GM19438 (cell line): ENCODE results near the gene NAIF1.
"Not testable (repeated sequence)": the region's sequence is repeated elsewhere in the genome, so short reads cannot be mapped to it uniquely, and the experiment has no call there.

Experiments used
- ATAC-seq: cut with Tn5 transposase; IDR thresholded peaks from one replicate; pipeline ENCODE4 v1.9.1; 2021; ENCODE audit warnings: low read depth; ENCODE audit not compliant: unreplicated experiment

The NAIF1 gene

DNA sequence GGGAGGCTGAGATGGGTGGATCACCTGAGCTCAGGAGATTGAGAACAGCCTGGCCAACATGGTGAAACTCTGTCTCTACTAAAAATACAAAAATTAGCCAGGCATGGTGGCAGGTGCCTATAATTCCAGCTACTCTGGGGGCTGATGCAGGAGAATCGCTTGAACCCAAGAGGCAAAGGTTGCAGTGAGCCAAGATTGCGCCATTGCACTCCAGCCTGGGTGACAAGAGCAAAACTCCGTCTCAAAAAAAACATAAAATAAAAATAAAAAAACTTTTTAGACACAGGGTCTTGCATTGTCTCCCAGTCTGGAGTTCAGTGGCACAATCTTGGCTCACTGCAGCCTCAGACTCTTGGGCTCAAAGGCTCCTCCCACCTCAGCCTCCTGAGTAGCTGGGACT, 30.6 kb downstream of the NAIF1 start:
- ATAC-seq: not testable (repeated sequence)

DNA sequence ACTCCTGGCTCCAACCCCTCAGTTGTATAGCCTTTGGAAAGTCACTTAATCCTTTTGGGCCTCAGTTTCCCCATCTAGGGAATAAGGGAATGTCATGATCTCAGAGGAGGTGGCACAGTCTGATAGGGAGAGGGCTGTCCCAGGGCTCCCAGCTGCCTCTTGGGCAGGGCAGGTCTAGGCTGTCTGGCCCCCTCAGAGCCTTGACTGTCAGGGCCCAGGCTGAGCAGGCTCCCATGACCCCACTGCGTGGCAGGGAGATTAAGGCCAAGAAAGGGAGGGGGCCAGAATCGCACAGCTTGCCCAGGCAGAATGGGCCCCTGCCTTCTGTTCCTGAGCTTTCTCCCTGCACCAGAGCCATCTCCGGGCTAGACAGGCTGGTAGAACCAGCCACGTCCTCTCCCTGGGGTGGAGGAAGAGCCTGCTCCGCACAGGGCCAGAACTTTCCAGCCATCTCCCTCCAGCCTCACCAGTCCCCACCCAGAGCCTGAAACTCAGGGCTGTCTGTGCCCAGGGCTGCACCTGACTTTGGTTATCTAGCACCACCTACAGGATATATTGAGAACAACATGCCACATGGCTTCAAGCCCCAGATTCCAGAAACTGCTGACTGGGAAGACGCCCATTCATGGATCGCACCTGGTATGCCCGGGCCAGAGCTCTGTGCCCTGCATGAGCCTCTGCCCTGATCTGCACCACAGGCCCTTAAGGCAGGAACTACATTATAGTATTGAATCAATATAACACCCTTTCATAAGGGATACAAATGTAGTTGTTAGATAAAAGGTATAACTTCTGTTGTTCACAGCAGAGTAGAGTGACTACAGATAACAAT, 32.1 kb downstream of the NAIF1 start:
- no peak for ATAC-seq

DNA sequence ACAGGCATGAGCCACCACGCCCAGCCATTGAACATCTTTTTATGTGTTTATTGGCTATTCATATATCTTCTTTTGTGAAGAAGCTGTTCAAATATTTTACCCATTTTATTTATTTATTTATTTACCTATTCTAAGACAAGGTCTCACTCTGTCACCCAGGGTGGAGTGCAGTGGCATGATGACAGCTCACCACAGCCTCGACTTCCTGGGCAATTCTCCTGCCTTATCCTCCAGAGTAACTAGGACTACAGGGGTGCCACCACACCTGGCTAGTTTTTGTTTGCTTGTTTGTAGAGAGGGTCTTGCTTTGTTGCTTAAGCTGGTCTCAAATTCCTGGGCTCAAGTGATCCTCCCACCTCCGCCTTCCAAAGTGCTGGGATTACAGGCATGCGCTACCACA, 33.5 kb downstream of the NAIF1 start:
- ATAC-seq: no peak

- ATAC-seq: no peak
These were observed 39.4 kb downstream of the NAIF1 start for GRCh38 chr9:128027705-128028104.

- ATAC-seq: no peak
These were observed 40.2 kb downstream of the NAIF1 start for GRCh38 chr9:128026773-128027541.

DNA sequence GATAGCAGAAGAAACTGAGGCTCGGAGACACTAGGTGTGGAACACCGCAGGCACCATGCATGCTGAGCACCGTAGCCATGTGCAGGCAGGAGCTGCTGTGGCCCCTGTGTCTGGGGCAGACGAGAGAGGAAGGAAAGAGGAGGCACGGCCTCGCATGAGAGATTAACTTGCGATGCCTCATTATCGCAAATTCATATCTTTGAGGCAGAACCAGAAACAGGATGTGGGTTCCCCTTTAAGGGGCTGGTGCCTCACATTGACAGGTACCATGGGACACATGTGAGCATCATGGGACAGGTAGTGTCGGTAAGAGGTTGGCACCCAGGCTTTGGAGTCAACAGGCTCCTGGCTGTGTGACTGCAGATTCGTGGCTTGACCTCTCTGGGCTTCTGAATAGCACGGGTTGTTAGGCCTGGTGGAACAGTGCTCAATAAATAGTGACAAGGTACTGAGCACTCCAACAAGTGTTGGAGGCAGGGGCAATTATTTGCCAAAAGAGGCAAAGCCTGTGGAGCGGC, 40.8 kb downstream of the NAIF1 start:
- ATAC-seq: no peak

DNA sequence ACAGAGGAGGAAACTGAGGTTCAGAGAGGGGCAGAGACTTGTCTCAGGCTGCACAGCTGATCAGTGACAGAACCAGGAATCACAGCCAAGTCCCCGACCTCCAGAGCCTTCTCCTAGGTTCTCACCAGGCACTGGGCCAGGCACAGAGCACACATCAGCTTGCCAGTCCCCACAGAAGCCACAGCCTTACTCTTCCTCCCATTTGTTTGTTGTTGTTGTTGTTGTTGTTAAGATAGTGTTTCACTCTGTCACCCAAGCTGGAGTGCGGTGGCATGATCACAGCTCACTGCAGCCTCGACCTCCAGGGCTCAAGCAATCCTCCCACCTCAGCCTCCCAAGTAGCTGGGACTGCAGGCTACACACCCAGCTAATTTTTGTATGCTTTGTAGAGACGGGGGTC, 41.4 kb downstream of the NAIF1 start:
- no peak for ATAC-seq

GRCh38 chr9:128024761-128025308, 42.3 kb downstream of the NAIF1 start:
- no peak for ATAC-seq

- not testable (repeated sequence) for ATAC-seq
These were observed 43.4 kb downstream of the NAIF1 start for GRCh38 chr9:128023671-128024070.

GRCh38 chr9:128022886-128023285, 44.2 kb downstream of the NAIF1 start:
- no peak for ATAC-seq

GRCh38 chr9:128021098-128021497, 46.0 kb downstream of the NAIF1 start:
- ATAC-seq: no peak

- no peak for ATAC-seq
These were observed 46.4 kb downstream of the NAIF1 start for GRCh38 chr9:128020692-128021091.

DNA sequence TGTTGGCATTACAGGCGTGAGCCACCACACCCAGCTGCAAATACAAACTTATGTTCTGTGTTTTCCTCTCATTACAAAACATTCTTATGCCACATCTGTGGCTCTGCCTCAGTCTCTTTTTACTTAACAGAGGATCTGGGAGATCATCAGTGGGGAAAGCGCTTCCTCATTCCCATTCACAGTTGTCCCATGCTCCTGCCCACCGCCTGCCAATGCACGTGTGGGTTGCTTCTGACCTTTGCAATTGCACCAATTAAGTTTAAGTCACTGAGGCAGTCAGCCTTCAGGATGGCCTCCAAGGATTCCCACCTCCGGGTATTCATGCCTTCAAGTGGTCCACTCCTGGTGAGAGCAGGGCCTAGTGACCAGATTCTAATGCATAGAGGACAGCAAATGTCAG, 51.4 kb downstream of the NAIF1 start:
- no peak for ATAC-seq
